Astrocyte (in vitro differentiated cells and primary cell): ENCODE results near the gene GSE1. TPM values are rescaled to one million over a fixed set of nuclear protein-coding genes. Genes with fewer than 3 reads are reported as not detected.

Experiments
- DNase-seq: peaks from one replicate; pipeline ENCODE4 v3.0.0-alpha.2; 2010; ENCODE audit warnings: low read depth
- FAIRE-seq: peaks from 2 replicates; lab custom pipeline; 2011; peaks lifted over from hg19 to GRCh38; lab: Jason Lieb, UNC
- H2AFZ ChIP-seq: 2 replicates; pipeline ENCODE4 v1.6.0; 2012; ENCODE audit warnings: low read depth, low read length, inconsistent platforms
- H3K27ac ChIP-seq: 2 replicates; pipeline ENCODE4 v1.5.1; 2011; ENCODE audit warnings: low read depth, low read length, inconsistent platforms
- H3K27me3 ChIP-seq: 2 replicates; pipeline ENCODE4 v1.6.0; 2011; ENCODE audit warnings: low read length, inconsistent platforms; ENCODE audit not compliant: insufficient read depth
- H3K36me3 ChIP-seq: 2 replicates; pipeline ENCODE4 v1.5.1; 2011; ENCODE audit warnings: low read length, inconsistent platforms; ENCODE audit not compliant: insufficient read depth
- H3K4me1 ChIP-seq: 2 replicates; pipeline ENCODE4 v1.5.1; 2011; ENCODE audit warnings: low read length, inconsistent platforms; ENCODE audit not compliant: insufficient read depth
- H3K4me2 ChIP-seq: 2 replicates; pipeline ENCODE4 v1.6.0; 2012; ENCODE audit warnings: low read length, inconsistent platforms
- H3K4me3 ChIP-seq: 2 replicates; pipeline ENCODE4 v1.5.1; 2011; ENCODE audit warnings: low read depth, mild to moderate bottlenecking, low read length, inconsistent platforms; ENCODE audit not compliant: insufficient read depth
- H3K79me2 ChIP-seq: 2 replicates; pipeline ENCODE4 v1.6.0; 2012; ENCODE audit warnings: mild to moderate bottlenecking, low read length, inconsistent platforms; ENCODE audit not compliant: insufficient read depth
- H3K9ac ChIP-seq: 2 replicates; pipeline ENCODE4 v1.6.0; 2012; ENCODE audit warnings: mild to moderate bottlenecking, low read length, inconsistent platforms
- H3K9me3 ChIP-seq: 2 replicates; pipeline ENCODE4 v1.5.1; 2012; ENCODE audit warnings: low read depth, mild to moderate bottlenecking, low read length, inconsistent platforms; ENCODE audit not compliant: insufficient read depth
- H4K20me1 ChIP-seq: 2 replicates; pipeline ENCODE4 v1.6.0; 2012; ENCODE audit warnings: low read length, inconsistent platforms; ENCODE audit not compliant: insufficient read depth
- H3K27ac Mint-ChIP-seq: one replicate; pipeline ENCODE4 v1.8.0; 2021; ENCODE audit warnings: mild to moderate bottlenecking, mixed read lengths; ENCODE audit not compliant: unreplicated experiment
- H3K27me3 Mint-ChIP-seq: one replicate; pipeline ENCODE4 v1.8.0; 2021; ENCODE audit warnings: low read depth, mixed read lengths; ENCODE audit not compliant: unreplicated experiment
- H3K36me3 Mint-ChIP-seq: one replicate; pipeline ENCODE4 v1.8.0; 2021; ENCODE audit warnings: low read depth, mixed read lengths; ENCODE audit not compliant: unreplicated experiment
- H3K4me1 Mint-ChIP-seq: one replicate; pipeline ENCODE4 v1.8.0; 2021; ENCODE audit warnings: low read depth, mixed read lengths; ENCODE audit not compliant: unreplicated experiment
- H3K4me3 Mint-ChIP-seq: one replicate; pipeline ENCODE4 v1.8.0; 2021; ENCODE audit warnings: mild to moderate bottlenecking, moderate library complexity, mixed read lengths; ENCODE audit not compliant: unreplicated experiment
- H3K9me3 Mint-ChIP-seq: one replicate; pipeline ENCODE4 v1.8.0; 2021; ENCODE audit warnings: mild to moderate bottlenecking, mixed read lengths; ENCODE audit not compliant: unreplicated experiment
- CTCF ChIP-seq: IDR thresholded peaks from 2 replicates; pipeline ENCODE4 v1.5.1; 2011; ENCODE audit warnings: low read depth, mild to moderate bottlenecking, inconsistent platforms, low read length, moderate library complexity; ENCODE audit not compliant: insufficient read depth
- EZH2 ChIP-seq: IDR thresholded peaks from 2 replicates; pipeline ENCODE4 v1.6.1; 2012; ENCODE audit warnings: mild to moderate bottlenecking, low read length, inconsistent platforms; ENCODE audit not compliant: insufficient read depth
- total RNA-seq: library from RNA; stranded (reverse); gene quantifications from 2 replicates; pipeline ENCODE4 v1.2.1, GENCODE V29; 2021

The GSE1 gene
- total RNA-seq, 1 donor from 2014 or later = 35.0 TPM

- peaks cover 21% of the 10 kb centered on the region for H3K27me3 Mint-ChIP-seq
- no peak overlapping the region for H3K4me3 Mint-ChIP-seq
- no peaks in the 10 kb centered on the region for H3K79me2 ChIP-seq
Observed at GRCh38 chr16:85722128-85722893, 109.2 kb downstream of the GSE1 start.

GRCh38 chr16:85724126-85724879 is 111.2 kb downstream of the GSE1 start:
- Mint-ChIP-seq H3K36me3 (peaks cover 6% of the 10 kb centered on the region), H3K27me3 (peaks cover 17% of the 10 kb centered on the region), H3K4me3 (no peak overlapping the region), H3K9me3 (peaks cover 3% of the 10 kb centered on the region), H3K27ac (no peak overlapping the region), H3K4me1 (no peaks in the 10 kb centered on the region)
- TF ChIP-seq CTCF (no peak), EZH2 (no peak)
- Histone ChIP-seq H3K4me3 (no peak overlapping the region), H3K9ac (no peak overlapping the region), H3K27ac (no peak overlapping the region), H4K20me1 (no peaks in the 10 kb centered on the region), H3K4me2 (no peak overlapping the region), H3K36me3 (no peaks in the 10 kb centered on the region), H3K79me2 (no peaks in the 10 kb centered on the region), H3K27me3 (no peaks in the 10 kb centered on the region), H2AFZ (no peak overlapping the region), H3K4me1 (no peaks in the 10 kb centered on the region), H3K9me3 (no peaks in the 10 kb centered on the region)
- FAIRE-seq (no peak), DNase-seq (no peak)

More at GRCh38 chr16:85722128-85722893, 109.2 kb downstream of the GSE1 start:
- Histone ChIP-seq H3K27ac (no peak overlapping the region), H2AFZ (no peak overlapping the region), H3K36me3 (no peaks in the 10 kb centered on the region), H3K4me2 (no peak overlapping the region), H3K9me3 (no peaks in the 10 kb centered on the region), H3K27me3 (no peaks in the 10 kb centered on the region), H3K9ac (no peak overlapping the region), H3K4me3 (no peak overlapping the region), H4K20me1 (peaks cover 12% of the 10 kb centered on the region), H3K4me1 (no peaks in the 10 kb centered on the region)
- no peaks in the 10 kb centered on the region for H3K4me1 Mint-ChIP-seq
- no peak overlapping the region for H3K27ac Mint-ChIP-seq
- DNase-seq (no peak), FAIRE-seq (no peak)
- TF ChIP-seq CTCF (no peak), EZH2 (no peak)
- peaks cover 6% of the 10 kb centered on the region for H3K36me3 Mint-ChIP-seq
- H3K9me3 Mint-ChIP-seq = peaks cover 3% of the 10 kb centered on the region
